HepG2 (cell line): ENCODE measurements around the gene ANKLE1. TPM values are rescaled to one million over a fixed set of nuclear protein-coding genes. Genes with fewer than 3 reads are reported as not detected.
A peak's percentile ranks its signal among the peaks of the same experiment; 100 is the strongest.

ENCODE experiments used
- ARNTL ChIP-seq: sonication (generic); formaldehyde crosslinking; IDR thresholded peaks from 2 replicates; pipeline ENCODE4 v1.4.0; 2020; ENCODE audit warnings: mild to moderate bottlenecking, missing genetic modification reagents
- ATAD3A ChIP-seq: sonication (generic); formaldehyde crosslinking; IDR thresholded peaks from 2 replicates; pipeline ENCODE4 v1.4.0; 2020; ENCODE audit warnings: missing genetic modification reagents
- BRD4 ChIP-seq: sonication (generic); formaldehyde crosslinking; IDR thresholded peaks from 2 replicates; pipeline ENCODE4 v1.4.0; 2020; ENCODE audit warnings: missing genetic modification reagents
- CHCHD3 ChIP-seq: sonication (generic); formaldehyde crosslinking; IDR thresholded peaks from 2 replicates; pipeline ENCODE4 v1.8.0; 2022; ENCODE audit warnings: mild to moderate bottlenecking, missing genetic modification reagents, moderate library complexity
- EZH2 ChIP-seq: conservative IDR thresholded peaks from 2 replicates; pipeline ENCODE4 v1.6.1; 2012; ENCODE audit warnings: mild to moderate bottlenecking, low read depth, low read length, moderate library complexity
- FOXJ3 ChIP-seq: sonication (generic); formaldehyde crosslinking; IDR thresholded peaks from 2 replicates; pipeline ENCODE4 v1.4.0; 2020; ENCODE audit warnings: missing genetic modification reagents, mild to moderate bottlenecking, borderline replicate concordance
- FOXO1 ChIP-seq: sonication (generic); formaldehyde crosslinking; IDR thresholded peaks from 2 replicates; pipeline ENCODE4 v1.4.0; 2020; ENCODE audit warnings: missing genetic modification reagents
- MAFG ChIP-seq: sonication (generic); formaldehyde crosslinking; IDR thresholded peaks from 2 replicates; pipeline ENCODE4 v1.5.1; 2020; ENCODE audit warnings: mild to moderate bottlenecking, missing genetic modification reagents
- NR2C2 ChIP-seq: sonication (generic); formaldehyde crosslinking; IDR thresholded peaks from 2 replicates; pipeline ENCODE4 v1.4.0; 2020; ENCODE audit warnings: missing genetic modification reagents, mild to moderate bottlenecking, moderate library complexity, borderline replicate concordance
- POLR2G ChIP-seq: fragments of 200-400 bp; formaldehyde crosslinking; IDR thresholded peaks from 2 replicates; pipeline ENCODE4 v1.6.1; 2018; ENCODE audit warnings: mild to moderate bottlenecking, low read depth, low read length, moderate library complexity
- RBAK ChIP-seq: sonication (generic); formaldehyde crosslinking; IDR thresholded peaks from 2 replicates; pipeline ENCODE4 v1.5.1; 2020; ENCODE audit warnings: mild to moderate bottlenecking, missing genetic modification reagents
- RXRB ChIP-seq: IDR thresholded peaks from 2 replicates; pipeline ENCODE4 v1.6.1; 2016; ENCODE audit warnings: borderline replicate concordance, missing genetic modification reagents, missing compliant biosample characterization
- ZBTB21 ChIP-seq: sonication (generic); formaldehyde crosslinking; IDR thresholded peaks from 2 replicates; pipeline ENCODE4 v1.4.0; 2020; ENCODE audit warnings: missing genetic modification reagents
- ZKSCAN8 ChIP-seq: IDR thresholded peaks from 2 replicates; pipeline ENCODE4 v1.6.1; 2016; ENCODE audit warnings: borderline replicate concordance, missing genetic modification reagents, missing compliant biosample characterization
- ZNF230 ChIP-seq: sonication (generic); formaldehyde crosslinking; IDR thresholded peaks from 2 replicates; pipeline ENCODE4 v1.4.0; 2020; ENCODE audit warnings: mild to moderate bottlenecking, missing genetic modification reagents
- ZNF549 ChIP-seq: sonication (generic); formaldehyde crosslinking; IDR thresholded peaks from 2 replicates; pipeline ENCODE4 v1.5.0; 2020; ENCODE audit warnings: missing genetic modification reagents
- ZNF777 ChIP-seq: sonication (generic); formaldehyde crosslinking; IDR thresholded peaks from 2 replicates; pipeline ENCODE4 v1.4.0; 2020; ENCODE audit warnings: missing genetic modification reagents
- polyA plus RNA-seq, 8 experiments: library from polyadenylated mRNA; depleted of rRNA in 3 of 8; stranded (reverse) in 7 of 8; unstranded in 1 of 8; fragments of >200 nt; fragmentation: Illumina TruSeq in 4 of 8; extraction: Trizol in 4 of 8; gene quantifications; 2 replicates each; pipeline versions ENCODE4 v1.2.1 to v1.2.3, GENCODE V29; 2011 to 2016; ENCODE audit warnings: low read depth in 4 of 8, missing spikeins in 1 of 8, mixed read lengths in 1 of 8; ENCODE audit not compliant: insufficient read depth in 1 of 8
- total RNA-seq, 5 experiments: library from RNA; depleted of rRNA; stranded (reverse); fragments of >200 nt; fragmentation: Illumina TruSeq; extraction: Trizol; gene quantifications; 2 replicates each; pipeline ENCODE4 v1.2.3, GENCODE V29; 2016; ENCODE audit warnings: low read depth in 1 of 5
- TF ChIP-seq, protein P1 (sequence below): sonication (generic); formaldehyde crosslinking; IDR thresholded peaks from 2 replicates; pipeline ENCODE4 v1.9.0; 2021; ENCODE audit warnings: missing genetic modification reagents, mild to moderate bottlenecking, borderline replicate concordance
- TF ChIP-seq, protein P2 (sequence below): sonication (generic); formaldehyde crosslinking; IDR thresholded peaks from 2 replicates; pipeline ENCODE4 v1.9.0; 2021; ENCODE audit warnings: missing genetic modification reagents, mild to moderate bottlenecking, borderline replicate concordance
- TF ChIP-seq, protein P3 (sequence below): sonication (generic); formaldehyde crosslinking; IDR thresholded peaks from 2 replicates; pipeline ENCODE4 v1.4.0; 2020; ENCODE audit warnings: mild to moderate bottlenecking, low read depth, missing genetic modification reagents
- TF ChIP-seq, protein P4 (sequence below): sonication (generic); formaldehyde crosslinking; IDR thresholded peaks from 2 replicates; pipeline ENCODE4 v1.4.0; 2020; ENCODE audit warnings: missing genetic modification reagents

The ANKLE1 gene
- total and polyA plus RNA-seq, 2 of the 13 experiments (the other 11 are each of a cell fraction or from before 2014, with no cell fraction given) = 0.69 to 1.5 TPM

DNA sequence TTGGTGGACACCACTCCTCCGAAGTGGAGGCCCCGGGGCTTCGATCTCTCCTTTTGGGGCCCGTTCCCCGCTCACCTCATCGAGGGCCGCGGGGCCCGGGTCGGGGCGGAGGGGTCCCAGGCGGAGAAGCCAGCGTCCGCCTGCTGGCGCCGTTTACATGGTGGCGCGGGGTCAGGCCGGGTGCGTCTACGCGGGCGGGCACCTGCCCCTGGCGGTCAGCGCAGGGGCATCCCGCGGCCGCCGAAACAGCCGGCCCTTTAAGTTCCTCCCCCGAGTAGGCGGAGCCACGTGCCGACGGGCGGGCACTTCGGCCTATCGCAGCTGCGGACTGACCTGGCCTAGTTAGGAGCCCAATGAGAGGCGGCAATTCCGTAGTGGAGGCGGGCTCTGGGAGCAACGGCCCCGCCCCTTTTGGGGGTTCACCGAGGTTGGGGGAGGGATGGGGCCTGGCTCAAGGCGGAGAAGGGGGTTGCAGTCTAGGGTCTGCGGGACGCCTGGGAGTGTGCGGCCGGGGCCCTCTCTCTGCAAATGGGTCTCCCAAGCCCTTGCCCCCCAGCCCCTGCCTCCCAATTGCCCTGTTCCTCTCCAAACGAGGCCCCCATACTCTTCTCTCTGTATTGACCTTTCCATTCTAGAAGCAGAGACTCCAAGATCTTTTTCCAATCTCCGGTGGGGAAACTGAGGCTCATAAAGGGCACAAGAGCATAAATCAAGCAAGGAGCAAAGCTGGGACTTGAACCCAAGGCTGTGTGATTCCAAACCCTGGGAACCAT is 21.7 kb downstream of the ANKLE1 start, which contains the start of gene ABHD8 (continued):
- TF ChIP-seq, protein P1, sequence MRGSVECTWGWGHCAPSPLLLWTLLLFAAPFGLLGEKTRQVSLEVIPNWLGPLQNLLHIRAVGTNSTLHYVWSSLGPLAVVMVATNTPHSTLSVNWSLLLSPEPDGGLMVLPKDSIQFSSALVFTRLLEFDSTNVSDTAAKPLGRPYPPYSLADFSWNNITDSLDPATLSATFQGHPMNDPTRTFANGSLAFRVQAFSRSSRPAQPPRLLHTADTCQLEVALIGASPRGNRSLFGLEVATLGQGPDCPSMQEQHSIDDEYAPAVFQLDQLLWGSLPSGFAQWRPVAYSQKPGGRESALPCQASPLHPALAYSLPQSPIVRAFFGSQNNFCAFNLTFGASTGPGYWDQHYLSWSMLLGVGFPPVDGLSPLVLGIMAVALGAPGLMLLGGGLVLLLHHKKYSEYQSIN (CRISPR knock-in tag) = no peak
- TF ChIP-seq POLR2G (peak; percentile 79), ZBTB21 (CRISPR knock-in tag) (no peak), ZNF549 (CRISPR knock-in tag) (no peak), ZNF777 (CRISPR knock-in tag) (peak; percentile 61; the same call in 1 of the 2 replicates), RXRB (peak; percentile 71), BRD4 (CRISPR knock-in tag) (peak; percentile 33; the same call in 1 of the 2 replicates), FOXJ3 (no peak), NR2C2 (CRISPR knock-in tag) (peak; percentile 65), EZH2 (no peak), FOXO1 (CRISPR knock-in tag) (peak; percentile 65; the same call in 1 of the 2 replicates), ZNF230 (CRISPR knock-in tag) (no peak), RBAK (no peak), MAFG (no peak), ATAD3A (no peak), ARNTL (no peak), ZKSCAN8 (no peak), CHCHD3 (CRISPR knock-in tag) (no peak)
- TF ChIP-seq, protein P2, sequence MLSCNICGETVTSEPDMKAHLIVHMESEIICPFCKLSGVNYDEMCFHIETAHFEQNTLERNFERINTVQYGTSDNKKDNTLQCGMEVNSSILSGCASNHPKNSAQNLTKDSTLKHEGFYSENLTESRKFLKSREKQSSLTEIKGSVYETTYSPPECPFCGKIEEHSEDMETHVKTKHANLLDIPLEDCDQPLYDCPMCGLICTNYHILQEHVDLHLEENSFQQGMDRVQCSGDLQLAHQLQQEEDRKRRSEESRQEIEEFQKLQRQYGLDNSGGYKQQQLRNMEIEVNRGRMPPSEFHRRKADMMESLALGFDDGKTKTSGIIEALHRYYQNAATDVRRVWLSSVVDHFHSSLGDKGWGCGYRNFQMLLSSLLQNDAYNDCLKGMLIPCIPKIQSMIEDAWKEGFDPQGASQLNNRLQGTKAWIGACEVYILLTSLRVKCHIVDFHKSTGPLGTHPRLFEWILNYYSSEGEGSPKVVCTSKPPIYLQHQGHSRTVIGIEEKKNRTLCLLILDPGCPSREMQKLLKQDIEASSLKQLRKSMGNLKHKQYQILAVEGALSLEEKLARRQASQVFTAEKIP = no peak
- TF ChIP-seq, protein P3, sequence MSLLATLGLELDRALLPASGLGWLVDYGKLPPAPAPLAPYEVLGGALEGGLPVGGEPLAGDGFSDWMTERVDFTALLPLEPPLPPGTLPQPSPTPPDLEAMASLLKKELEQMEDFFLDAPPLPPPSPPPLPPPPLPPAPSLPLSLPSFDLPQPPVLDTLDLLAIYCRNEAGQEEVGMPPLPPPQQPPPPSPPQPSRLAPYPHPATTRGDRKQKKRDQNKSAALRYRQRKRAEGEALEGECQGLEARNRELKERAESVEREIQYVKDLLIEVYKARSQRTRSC (CRISPR knock-in tag) = no peak
- TF ChIP-seq, protein P4, sequence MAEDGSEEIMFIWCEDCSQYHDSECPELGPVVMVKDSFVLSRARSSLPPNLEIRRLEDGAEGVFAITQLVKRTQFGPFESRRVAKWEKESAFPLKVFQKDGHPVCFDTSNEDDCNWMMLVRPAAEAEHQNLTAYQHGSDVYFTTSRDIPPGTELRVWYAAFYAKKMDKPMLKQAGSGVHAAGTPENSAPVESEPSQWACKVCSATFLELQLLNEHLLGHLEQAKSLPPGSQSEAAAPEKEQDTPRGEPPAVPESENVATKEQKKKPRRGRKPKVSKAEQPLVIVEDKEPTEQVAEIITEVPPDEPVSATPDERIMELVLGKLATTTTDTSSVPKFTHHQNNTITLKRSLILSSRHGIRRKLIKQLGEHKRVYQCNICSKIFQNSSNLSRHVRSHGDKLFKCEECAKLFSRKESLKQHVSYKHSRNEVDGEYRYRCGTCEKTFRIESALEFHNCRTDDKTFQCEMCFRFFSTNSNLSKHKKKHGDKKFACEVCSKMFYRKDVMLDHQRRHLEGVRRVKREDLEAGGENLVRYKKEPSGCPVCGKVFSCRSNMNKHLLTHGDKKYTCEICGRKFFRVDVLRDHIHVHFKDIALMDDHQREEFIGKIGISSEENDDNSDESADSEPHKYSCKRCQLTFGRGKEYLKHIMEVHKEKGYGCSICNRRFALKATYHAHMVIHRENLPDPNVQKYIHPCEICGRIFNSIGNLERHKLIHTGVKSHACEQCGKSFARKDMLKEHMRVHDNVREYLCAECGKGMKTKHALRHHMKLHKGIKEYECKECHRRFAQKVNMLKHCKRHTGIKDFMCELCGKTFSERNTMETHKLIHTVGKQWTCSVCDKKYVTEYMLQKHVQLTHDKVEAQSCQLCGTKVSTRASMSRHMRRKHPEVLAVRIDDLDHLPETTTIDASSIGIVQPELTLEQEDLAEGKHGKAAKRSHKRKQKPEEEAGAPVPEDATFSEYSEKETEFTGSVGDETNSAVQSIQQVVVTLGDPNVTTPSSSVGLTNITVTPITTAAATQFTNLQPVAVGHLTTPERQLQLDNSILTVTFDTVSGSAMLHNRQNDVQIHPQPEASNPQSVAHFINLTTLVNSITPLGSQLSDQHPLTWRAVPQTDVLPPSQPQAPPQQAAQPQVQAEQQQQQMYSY (CRISPR knock-in tag) = no peak
